Endothelial cell (in vitro differentiated cells): ENCODE measurements around the gene SPPL2B. TPM values are rescaled to one million over a fixed set of nuclear protein-coding genes. Genes with fewer than 3 reads are reported as not detected.

ENCODE experiments used
- DNase-seq: peaks from one replicate; pipeline ENCODE4 v3.0.0; 2021; ENCODE audit warnings: low spot score
- H3K27ac Mint-ChIP-seq: one replicate; pipeline ENCODE4 v1.8.0; 2021; ENCODE audit warnings: mixed read lengths, inconsistent platforms; ENCODE audit not compliant: unreplicated experiment
- H3K27me3 Mint-ChIP-seq: one replicate; pipeline ENCODE4 v1.8.0; 2021; ENCODE audit warnings: mild to moderate bottlenecking, moderate library complexity, mixed read lengths, inconsistent platforms; ENCODE audit not compliant: unreplicated experiment
- H3K36me3 Mint-ChIP-seq: one replicate; pipeline ENCODE4 v1.8.0; 2021; ENCODE audit warnings: mild to moderate bottlenecking, low read depth, mixed read lengths, inconsistent platforms; ENCODE audit not compliant: unreplicated experiment
- H3K4me1 Mint-ChIP-seq: one replicate; pipeline ENCODE4 v1.8.0; 2021; ENCODE audit warnings: mild to moderate bottlenecking, mixed read lengths, inconsistent platforms; ENCODE audit not compliant: unreplicated experiment
- H3K4me3 Mint-ChIP-seq: one replicate; pipeline ENCODE4 v1.8.0; 2021; ENCODE audit warnings: mild to moderate bottlenecking, mixed read lengths, inconsistent platforms; ENCODE audit not compliant: unreplicated experiment
- H3K9me3 Mint-ChIP-seq: one replicate; pipeline ENCODE4 v1.8.0; 2021; ENCODE audit warnings: mixed read lengths, inconsistent platforms; ENCODE audit not compliant: unreplicated experiment
- CTCF ChIP-seq: fragments of 200-600 bp; sonication (generic); IDR thresholded peaks from one replicate; pipeline ENCODE4 v1.5.0; 2021; ENCODE audit warnings: antibody characterized with exemption; ENCODE audit not compliant: unreplicated experiment
- total RNA-seq: library from RNA; stranded (reverse); fragmentation: NEBNext Ultra II Directional; extraction: Animal tissue kit (Norgen Biotek cat#: 25700); gene quantifications from one replicate; pipeline ENCODE4 v1.2.1, GENCODE V29; 2021; ENCODE audit not compliant: unreplicated experiment

SPPL2B gene
- total RNA-seq, 1 donor from 2014 or later, result 75.2 TPM

GRCh38 chr19:2306971-2307370 lies 21.5 kb upstream of the SPPL2B start:
- H3K4me1 Mint-ChIP-seq, result peaks cover 2% of the 10 kb centered on the region
- H3K4me3 Mint-ChIP-seq, result no peak overlapping the region
- no peaks in the 10 kb centered on the region for H3K9me3 Mint-ChIP-seq
- no peak overlapping the region for H3K27ac Mint-ChIP-seq
- H3K36me3 Mint-ChIP-seq, result no peaks in the 10 kb centered on the region
- H3K27me3 Mint-ChIP-seq, result peaks cover 7% of the 10 kb centered on the region
- no peak for TF ChIP-seq CTCF
- DNase-seq, result no peak

DNA sequence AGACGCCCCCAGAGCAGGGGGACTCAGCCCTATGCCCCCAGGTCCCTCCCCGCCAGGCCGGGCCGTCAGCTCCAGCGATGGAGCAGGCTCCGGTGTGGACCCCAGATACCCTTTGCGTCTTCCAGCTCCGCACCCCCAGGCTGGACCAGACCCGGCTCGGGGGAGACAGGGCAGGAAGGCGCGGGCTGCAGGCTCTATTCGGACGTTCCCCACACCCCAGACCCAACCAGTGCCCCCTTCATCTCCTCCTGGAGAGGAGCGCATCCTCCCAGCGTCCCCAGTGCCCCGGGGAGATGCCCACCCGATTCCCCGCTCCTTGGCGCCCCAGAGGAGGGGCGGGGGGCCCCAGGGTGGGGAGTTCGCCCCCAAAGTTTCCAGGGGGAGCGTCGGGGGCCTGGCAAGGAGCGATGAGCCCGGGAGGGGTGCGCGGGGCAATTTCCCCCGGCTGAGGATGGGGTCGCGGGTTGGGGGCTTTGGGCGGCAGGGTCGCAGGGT lies 20.9 kb upstream of the SPPL2B start:
- DNase-seq, result no peak
- H3K36me3 Mint-ChIP-seq, result no peaks in the 10 kb centered on the region
- H3K4me1 Mint-ChIP-seq, result peaks cover 2% of the 10 kb centered on the region
- peaks cover 7% of the 10 kb centered on the region for H3K27me3 Mint-ChIP-seq
- TF ChIP-seq CTCF, result no peak
- H3K27ac Mint-ChIP-seq, result no peak overlapping the region
- H3K9me3 Mint-ChIP-seq, result no peaks in the 10 kb centered on the region
- no peak overlapping the region for H3K4me3 Mint-ChIP-seq

GRCh38 chr19:2308114-2308556 lies 20.3 kb upstream of the SPPL2B start, which contains the start of gene LINGO3:
Gene LINGO3 (minus strand): TSS chr19:2308154. CDS start chr19:2291776, 16,378 bp downstream.
- Mint-ChIP-seq H3K9me3 (no peaks in the 10 kb centered on the region), H3K4me1 (peaks cover 2% of the 10 kb centered on the region), H3K4me3 (peak within 1 kb of the TSS; percentile 79), H3K27me3 (peaks cover 7% of the 10 kb centered on the region), H3K36me3 (no peaks in the 10 kb centered on the region), H3K27ac (peak within 1 kb of the TSS; percentile 42)
- DNase-seq, result no peak
- TF ChIP-seq CTCF, result no peak

- DNase-seq, result no peak
- Mint-ChIP-seq H3K4me3 (no peak overlapping the region), H3K9me3 (no peaks in the 10 kb centered on the region), H3K27me3 (peaks cover 7% of the 10 kb centered on the region), H3K36me3 (peaks cover 5% of the 10 kb centered on the region), H3K4me1 (peaks cover 2% of the 10 kb centered on the region), H3K27ac (no peak overlapping the region)
- TF ChIP-seq CTCF, result no peak
Observed at GRCh38 chr19:2309734-2310362, 18.6 kb upstream of the SPPL2B start.

GRCh38 chr19:2311093-2311492 lies 17.4 kb upstream of the SPPL2B start:
- no peaks in the 10 kb centered on the region for H3K9me3 Mint-ChIP-seq
- no peak for DNase-seq
- H3K4me3 Mint-ChIP-seq, result no peak overlapping the region
- peaks cover 2% of the 10 kb centered on the region for H3K4me1 Mint-ChIP-seq
- peaks cover 7% of the 10 kb centered on the region for H3K36me3 Mint-ChIP-seq
- H3K27ac Mint-ChIP-seq, result no peak overlapping the region
- TF ChIP-seq CTCF, result no peak
- peaks cover 7% of the 10 kb centered on the region for H3K27me3 Mint-ChIP-seq
